Neural crest cell (in vitro differentiated cells): ENCODE results near the gene PTPRG. TPM values are rescaled to one million over a fixed set of nuclear protein-coding genes. Genes with fewer than 3 reads are reported as not detected.

Experiments
- DNase-seq: peaks from one replicate; pipeline ENCODE4 v3.0.0; 2021; ENCODE audit warnings: low read depth, mixed read lengths, low spot score
- H3K27ac Mint-ChIP-seq: one replicate; pipeline ENCODE4 v1.8.0; 2021; ENCODE audit warnings: mild to moderate bottlenecking, mixed read lengths; ENCODE audit not compliant: unreplicated experiment
- H3K27me3 Mint-ChIP-seq: 2 replicates; pipeline ENCODE4 v1.8.0; 2021; ENCODE audit warnings: low read depth, mild to moderate bottlenecking, mixed read lengths
- H3K36me3 Mint-ChIP-seq: 2 replicates; pipeline ENCODE4 v1.8.0; 2021; ENCODE audit warnings: low read depth, mild to moderate bottlenecking, mixed read lengths
- H3K4me1 Mint-ChIP-seq: 2 replicates; pipeline ENCODE4 v1.8.0; 2021; ENCODE audit warnings: mixed read lengths
- H3K4me3 Mint-ChIP-seq: one replicate; pipeline ENCODE4 v1.8.0; 2021; ENCODE audit warnings: mild to moderate bottlenecking, mixed read lengths
- H3K9me3 Mint-ChIP-seq: 2 replicates; pipeline ENCODE4 v1.8.0; 2021; ENCODE audit warnings: mixed read lengths
- total RNA-seq: library from RNA; stranded (reverse); gene quantifications from 2 replicates; pipeline ENCODE4 v1.2.1, GENCODE V29; 2021
- TF ChIP-seq, protein P1 (sequence below): fragments of 200-600 bp; sonication (generic); conservative IDR thresholded peaks from 2 replicates; pipeline ENCODE4 v1.5.0; 2021; ENCODE audit warnings: antibody characterized with exemption, mild to moderate bottlenecking

The PTPRG gene
- total RNA-seq, 1 donor from 2014 or later, result 41.2 TPM

DNA sequence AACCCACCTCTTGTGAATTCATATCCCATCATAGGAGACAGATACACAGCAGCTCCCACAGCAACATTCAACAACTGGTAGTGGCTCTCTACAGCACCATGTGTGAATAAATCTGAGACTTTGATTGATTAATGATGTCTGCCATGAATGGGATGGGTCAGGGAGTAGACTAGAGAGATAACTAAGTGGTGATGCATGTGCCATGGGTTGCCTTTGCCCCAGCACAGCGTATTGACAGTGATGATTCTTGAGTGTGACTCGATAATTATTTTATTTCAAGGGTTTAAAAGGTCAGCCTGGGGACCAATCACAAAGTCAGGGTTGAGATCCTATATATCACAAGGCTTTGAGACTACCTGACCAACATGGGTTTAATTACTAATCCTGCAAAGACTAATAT lies 295.9 kb downstream of the PTPRG start:
- H3K27ac Mint-ChIP-seq, result no peak overlapping the region
- no peak for DNase-seq
- no peaks in the 10 kb centered on the region for H3K27me3 Mint-ChIP-seq
- H3K4me3 Mint-ChIP-seq, result no peak overlapping the region
- no peaks in the 10 kb centered on the region for H3K36me3 Mint-ChIP-seq
- H3K9me3 Mint-ChIP-seq, result no peaks in the 10 kb centered on the region
- peaks cover 28% of the 10 kb centered on the region for H3K4me1 Mint-ChIP-seq
- TF ChIP-seq, protein P1, sequence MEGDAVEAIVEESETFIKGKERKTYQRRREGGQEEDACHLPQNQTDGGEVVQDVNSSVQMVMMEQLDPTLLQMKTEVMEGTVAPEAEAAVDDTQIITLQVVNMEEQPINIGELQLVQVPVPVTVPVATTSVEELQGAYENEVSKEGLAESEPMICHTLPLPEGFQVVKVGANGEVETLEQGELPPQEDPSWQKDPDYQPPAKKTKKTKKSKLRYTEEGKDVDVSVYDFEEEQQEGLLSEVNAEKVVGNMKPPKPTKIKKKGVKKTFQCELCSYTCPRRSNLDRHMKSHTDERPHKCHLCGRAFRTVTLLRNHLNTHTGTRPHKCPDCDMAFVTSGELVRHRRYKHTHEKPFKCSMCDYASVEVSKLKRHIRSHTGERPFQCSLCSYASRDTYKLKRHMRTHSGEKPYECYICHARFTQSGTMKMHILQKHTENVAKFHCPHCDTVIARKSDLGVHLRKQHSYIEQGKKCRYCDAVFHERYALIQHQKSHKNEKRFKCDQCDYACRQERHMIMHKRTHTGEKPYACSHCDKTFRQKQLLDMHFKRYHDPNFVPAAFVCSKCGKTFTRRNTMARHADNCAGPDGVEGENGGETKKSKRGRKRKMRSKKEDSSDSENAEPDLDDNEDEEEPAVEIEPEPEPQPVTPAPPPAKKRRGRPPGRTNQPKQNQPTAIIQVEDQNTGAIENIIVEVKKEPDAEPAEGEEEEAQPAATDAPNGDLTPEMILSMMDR, result no peak

DNA sequence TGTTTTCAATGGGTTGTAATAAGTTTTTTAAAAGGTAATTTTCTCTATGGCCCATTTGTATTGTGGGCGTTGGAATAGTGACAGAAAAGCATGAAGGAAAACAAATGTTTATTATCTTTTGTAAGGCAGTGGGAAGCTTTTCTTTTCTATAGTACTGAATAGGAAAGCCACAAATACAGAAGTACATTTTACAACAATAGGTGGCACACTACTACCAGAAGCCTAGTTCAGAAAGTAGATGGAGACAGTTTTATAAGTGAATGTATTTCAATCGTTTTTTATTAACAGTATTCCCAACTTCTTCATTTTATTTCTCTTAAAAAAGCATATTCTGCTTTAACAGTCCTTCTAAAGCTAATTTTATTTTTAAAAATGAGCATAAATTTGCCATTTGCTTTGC lies 296.7 kb downstream of the PTPRG start:
- no peaks in the 10 kb centered on the region for H3K36me3 Mint-ChIP-seq
- H3K4me3 Mint-ChIP-seq, result no peak overlapping the region
- DNase-seq, result no peak
- no peaks in the 10 kb centered on the region for H3K27me3 Mint-ChIP-seq
- no peaks in the 10 kb centered on the region for H3K9me3 Mint-ChIP-seq
- no peak overlapping the region for H3K27ac Mint-ChIP-seq
- H3K4me1 Mint-ChIP-seq, result peaks cover 28% of the 10 kb centered on the region
- TF ChIP-seq, protein P1, result peak; percentile 57

DNA sequence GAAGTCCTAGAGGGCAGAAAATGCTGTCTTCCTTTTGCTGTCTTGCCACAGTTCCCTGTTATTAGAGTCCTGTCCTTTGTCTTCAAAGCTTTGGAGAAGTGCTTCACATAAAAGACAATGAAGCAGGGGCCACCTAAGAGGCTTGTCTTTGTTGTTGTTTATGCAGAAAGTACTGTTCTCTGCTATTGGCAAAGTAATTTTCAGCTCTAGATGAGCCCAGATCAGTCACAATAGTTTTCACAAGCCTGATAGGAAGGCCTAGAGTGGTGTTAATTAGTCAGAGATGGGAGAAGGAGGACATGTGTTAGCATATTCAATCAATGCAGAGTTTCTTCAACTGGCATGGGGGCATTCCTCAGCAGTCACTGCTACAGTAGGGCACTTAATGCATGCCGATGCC lies 300.0 kb downstream of the PTPRG start:
- Mint-ChIP-seq H3K27ac (no peak overlapping the region), H3K9me3 (no peaks in the 10 kb centered on the region), H3K36me3 (no peaks in the 10 kb centered on the region), H3K27me3 (no peaks in the 10 kb centered on the region), H3K4me3 (no peak overlapping the region), H3K4me1 (peaks cover 17% of the 10 kb centered on the region)
- TF ChIP-seq, protein P1, result no peak
- DNase-seq, result no peak

DNA sequence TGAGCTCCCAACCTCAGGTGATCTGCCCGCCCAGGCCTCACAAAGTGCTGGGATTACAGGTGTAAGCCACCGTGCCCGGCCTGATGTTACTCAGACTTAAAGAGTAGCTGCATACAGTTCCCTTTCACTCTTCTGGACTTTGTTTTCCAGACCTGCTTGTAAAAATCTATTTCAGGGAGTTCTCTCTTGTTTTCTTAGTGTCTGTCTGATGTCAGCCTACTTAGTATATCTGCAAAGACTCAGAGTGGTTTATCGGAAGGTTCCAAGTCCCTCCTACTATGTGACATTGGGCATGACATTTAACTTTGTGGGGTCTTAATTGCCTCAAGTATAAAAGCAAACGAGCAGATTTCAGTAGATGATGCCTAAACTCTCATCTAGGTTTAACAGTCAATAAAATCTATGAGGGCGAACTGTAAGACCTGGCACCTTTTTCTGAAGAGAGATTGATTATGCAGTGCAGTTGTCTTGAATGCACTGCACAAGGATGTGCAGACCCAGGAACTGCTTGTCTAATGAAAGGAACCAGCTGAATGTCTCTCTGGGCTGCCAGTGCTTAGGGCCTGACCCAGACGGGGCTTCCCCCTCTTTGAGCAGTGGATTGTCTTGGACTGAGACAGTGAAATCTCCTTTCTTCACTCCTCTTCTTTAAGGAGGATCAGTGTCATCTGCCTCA lies 301.4 kb downstream of the PTPRG start:
- Mint-ChIP-seq H3K36me3 (no peaks in the 10 kb centered on the region), H3K9me3 (no peaks in the 10 kb centered on the region), H3K4me3 (no peak overlapping the region), H3K4me1 (peaks cover 14% of the 10 kb centered on the region), H3K27ac (no peak overlapping the region), H3K27me3 (no peaks in the 10 kb centered on the region)
- DNase-seq, result no peak
- TF ChIP-seq, protein P1, result no peak

DNA sequence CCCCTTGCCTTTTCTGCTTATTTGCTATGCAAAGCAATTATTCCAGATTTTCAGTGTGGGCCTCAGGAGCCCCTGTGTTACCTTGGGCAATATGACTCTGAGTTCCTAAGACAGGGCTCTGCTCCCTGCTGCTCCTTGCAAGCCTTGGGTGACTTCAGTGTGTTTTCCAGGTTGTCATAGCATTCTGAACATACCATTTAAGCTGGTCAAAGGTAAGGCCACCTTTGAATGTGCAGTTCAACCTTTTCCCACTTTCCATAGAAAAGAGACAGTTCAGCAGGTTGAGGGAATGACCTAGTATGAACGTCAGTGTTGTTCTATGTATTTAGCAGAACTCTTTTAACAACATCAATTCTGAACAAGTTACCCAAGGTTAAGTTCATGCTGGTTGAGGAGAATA lies 302.2 kb downstream of the PTPRG start:
- no peak for DNase-seq
- Mint-ChIP-seq H3K27ac (no peak overlapping the region), H3K9me3 (no peaks in the 10 kb centered on the region), H3K4me1 (peaks cover 18% of the 10 kb centered on the region), H3K4me3 (no peak overlapping the region), H3K27me3 (no peaks in the 10 kb centered on the region), H3K36me3 (no peaks in the 10 kb centered on the region)
- TF ChIP-seq, protein P1, result no peak
